ENCODE data around the gene LIFR. TPM values are rescaled to one million over a fixed set of nuclear protein-coding genes. Genes with fewer than 3 reads are reported as not detected.

The LIFR gene
- total and polyA plus RNA-seq, 4 donors, result 39.8 to 179 (median 94.9) TPM

- Histone ChIP-seq H3K4me1 (ENCODE audit: control insufficient read depth, insufficient read depth, low read length) (no peaks in the 10 kb centered on the region), H3K9me3 (ENCODE audit: control insufficient read depth, insufficient read depth, low read length) (no peaks in the 10 kb centered on the region), H3K4me3 (ENCODE audit: low read depth, low read length) (no peak overlapping the region), H3K36me3 (ENCODE audit: control insufficient read depth, insufficient read depth, low read length) (no peaks in the 10 kb centered on the region), H3K27ac (ENCODE audit: low read depth, low read length) (no peak overlapping the region), H3K27me3 (ENCODE audit: control insufficient read depth, insufficient read depth, low read length) (no peaks in the 10 kb centered on the region)
- no peak for DNase-seq (ENCODE audit: low read depth in 4 of 6, low spot score in 6 of 6)
- 92% methylated on average over 5 of the region's 8 CpGs for WGBS (ENCODE audit: insufficient coverage)
Observed at GRCh38 chr5:38598296-38598993, 42.0 kb upstream of the LIFR start.

- no peak for DNase-seq (ENCODE audit: low read depth in 4 of 6, low spot score in 6 of 6)
- H3K9me3 ChIP-seq (ENCODE audit: control insufficient read depth, insufficient read depth, low read length), result no peaks in the 10 kb centered on the region
- no peak overlapping the region for H3K27ac ChIP-seq (ENCODE audit: low read depth, low read length)
- no peaks in the 10 kb centered on the region for H3K36me3 ChIP-seq (ENCODE audit: control insufficient read depth, insufficient read depth, low read length)
- H3K4me3 ChIP-seq (ENCODE audit: low read depth, low read length), result no peak overlapping the region
- WGBS (ENCODE audit: insufficient coverage), result 60% methylated on average over 2 of the region's 2 CpGs
- H3K4me1 ChIP-seq (ENCODE audit: control insufficient read depth, insufficient read depth, low read length), result no peaks in the 10 kb centered on the region
- no peaks in the 10 kb centered on the region for H3K27me3 ChIP-seq (ENCODE audit: control insufficient read depth, insufficient read depth, low read length)
Observed at GRCh38 chr5:38596981-38597380, 40.5 kb upstream of the LIFR start.

GRCh38 chr5:38595132-38595745, 38.8 kb upstream of the LIFR start:
- Histone ChIP-seq H3K27ac (ENCODE audit: low read depth, low read length) (no peak overlapping the region), H3K4me1 (ENCODE audit: control insufficient read depth, insufficient read depth, low read length) (no peaks in the 10 kb centered on the region), H3K4me3 (ENCODE audit: low read depth, low read length) (no peak overlapping the region), H3K36me3 (ENCODE audit: control insufficient read depth, insufficient read depth, low read length) (no peaks in the 10 kb centered on the region), H3K27me3 (ENCODE audit: control insufficient read depth, insufficient read depth, low read length) (no peaks in the 10 kb centered on the region), H3K9me3 (ENCODE audit: control insufficient read depth, insufficient read depth, low read length) (no peaks in the 10 kb centered on the region)
- WGBS (ENCODE audit: insufficient coverage), result 90% methylated on average over 5 of the region's 5 CpGs
- DNase-seq (ENCODE audit: low read depth in 4 of 6, low spot score in 6 of 6), result no peak

GRCh38 chr5:38593959-38594358, 37.5 kb upstream of the LIFR start:
- DNase-seq (ENCODE audit: low read depth in 4 of 6, low spot score in 6 of 6), result no peak
- Histone ChIP-seq H3K9me3 (ENCODE audit: control insufficient read depth, insufficient read depth, low read length) (no peaks in the 10 kb centered on the region), H3K27ac (ENCODE audit: low read depth, low read length) (no peak overlapping the region), H3K27me3 (ENCODE audit: control insufficient read depth, insufficient read depth, low read length) (no peaks in the 10 kb centered on the region), H3K4me1 (ENCODE audit: control insufficient read depth, insufficient read depth, low read length) (no peaks in the 10 kb centered on the region), H3K4me3 (ENCODE audit: low read depth, low read length) (no peak overlapping the region), H3K36me3 (ENCODE audit: control insufficient read depth, insufficient read depth, low read length) (no peaks in the 10 kb centered on the region)
- WGBS (ENCODE audit: insufficient coverage), result 88% methylated on average over 6 of the region's 7 CpGs

GRCh38 chr5:38591523-38591849, 35.0 kb upstream of the LIFR start:
- DNase-seq (ENCODE audit: low read depth in 4 of 6, low spot score in 6 of 6), result no peak
- WGBS (ENCODE audit: insufficient coverage), result 86% methylated on average over 1 of the region's 2 CpGs
- Histone ChIP-seq H3K9me3 (ENCODE audit: control insufficient read depth, insufficient read depth, low read length) (no peaks in the 10 kb centered on the region), H3K4me1 (ENCODE audit: control insufficient read depth, insufficient read depth, low read length) (no peaks in the 10 kb centered on the region), H3K36me3 (ENCODE audit: control insufficient read depth, insufficient read depth, low read length) (no peaks in the 10 kb centered on the region), H3K27ac (ENCODE audit: low read depth, low read length) (no peak overlapping the region), H3K27me3 (ENCODE audit: control insufficient read depth, insufficient read depth, low read length) (no peaks in the 10 kb centered on the region), H3K4me3 (ENCODE audit: low read depth, low read length) (no peak overlapping the region)

GRCh38 chr5:38590838-38591522, 34.5 kb upstream of the LIFR start:
- Histone ChIP-seq H3K27me3 (ENCODE audit: control insufficient read depth, insufficient read depth, low read length) (no peaks in the 10 kb centered on the region), H3K27ac (ENCODE audit: low read depth, low read length) (no peak overlapping the region), H3K4me3 (ENCODE audit: low read depth, low read length) (no peak overlapping the region), H3K9me3 (ENCODE audit: control insufficient read depth, insufficient read depth, low read length) (no peaks in the 10 kb centered on the region), H3K4me1 (ENCODE audit: control insufficient read depth, insufficient read depth, low read length) (no peaks in the 10 kb centered on the region), H3K36me3 (ENCODE audit: control insufficient read depth, insufficient read depth, low read length) (no peaks in the 10 kb centered on the region)
- peak in 1 of 6 donors; percentile 9 for DNase-seq (ENCODE audit: low read depth in 4 of 6, low spot score in 6 of 6)
- WGBS (ENCODE audit: insufficient coverage), result no CpG with 5 or more reads among the region's 2 CpGs

- H3K27ac ChIP-seq (ENCODE audit: low read depth, low read length), result no peak overlapping the region
- H3K36me3 ChIP-seq (ENCODE audit: control insufficient read depth, insufficient read depth, low read length), result no peaks in the 10 kb centered on the region
- no peaks in the 10 kb centered on the region for H3K27me3 ChIP-seq (ENCODE audit: control insufficient read depth, insufficient read depth, low read length)
- H3K4me1 ChIP-seq (ENCODE audit: control insufficient read depth, insufficient read depth, low read length), result no peaks in the 10 kb centered on the region
- DNase-seq (ENCODE audit: low read depth in 4 of 6, low spot score in 6 of 6), result no peak
- H3K9me3 ChIP-seq (ENCODE audit: control insufficient read depth, insufficient read depth, low read length), result no peaks in the 10 kb centered on the region
- no CpG with 5 or more reads among the region's 4 CpGs for WGBS (ENCODE audit: insufficient coverage)
- no peak overlapping the region for H3K4me3 ChIP-seq (ENCODE audit: low read depth, low read length)
Observed at GRCh38 chr5:38589629-38590028, 33.2 kb upstream of the LIFR start.

- no peak for DNase-seq (ENCODE audit: low read depth in 4 of 6, low spot score in 6 of 6)
- Histone ChIP-seq H3K27me3 (ENCODE audit: control insufficient read depth, insufficient read depth, low read length) (no peaks in the 10 kb centered on the region), H3K27ac (ENCODE audit: low read depth, low read length) (no peak overlapping the region), H3K36me3 (ENCODE audit: control insufficient read depth, insufficient read depth, low read length) (no peaks in the 10 kb centered on the region), H3K4me3 (ENCODE audit: low read depth, low read length) (no peak overlapping the region), H3K4me1 (ENCODE audit: control insufficient read depth, insufficient read depth, low read length) (no peaks in the 10 kb centered on the region), H3K9me3 (ENCODE audit: control insufficient read depth, insufficient read depth, low read length) (no peaks in the 10 kb centered on the region)
- WGBS (ENCODE audit: insufficient coverage), result no CpG with 5 or more reads among the region's 6 CpGs
Observed at GRCh38 chr5:38585816-38586215, 29.4 kb upstream of the LIFR start.

GRCh38 chr5:38583500-38583899, 27.1 kb upstream of the LIFR start:
- WGBS (ENCODE audit: insufficient coverage), result no CpG with 5 or more reads among the region's 1 CpG
- DNase-seq (ENCODE audit: low read depth in 4 of 6, low spot score in 6 of 6), result no peak
- Histone ChIP-seq H3K4me3 (ENCODE audit: low read depth, low read length) (no peak overlapping the region), H3K4me1 (ENCODE audit: control insufficient read depth, insufficient read depth, low read length) (no peaks in the 10 kb centered on the region), H3K27ac (ENCODE audit: low read depth, low read length) (no peak overlapping the region), H3K36me3 (ENCODE audit: control insufficient read depth, insufficient read depth, low read length) (no peaks in the 10 kb centered on the region), H3K9me3 (ENCODE audit: control insufficient read depth, insufficient read depth, low read length) (no peaks in the 10 kb centered on the region), H3K27me3 (ENCODE audit: control insufficient read depth, insufficient read depth, low read length) (no peaks in the 10 kb centered on the region)

- Histone ChIP-seq H3K4me1 (ENCODE audit: control insufficient read depth, insufficient read depth, low read length) (no peaks in the 10 kb centered on the region), H3K4me3 (ENCODE audit: low read depth, low read length) (no peak overlapping the region), H3K36me3 (ENCODE audit: control insufficient read depth, insufficient read depth, low read length) (no peaks in the 10 kb centered on the region), H3K27me3 (ENCODE audit: control insufficient read depth, insufficient read depth, low read length) (no peaks in the 10 kb centered on the region), H3K9me3 (ENCODE audit: control insufficient read depth, insufficient read depth, low read length) (no peaks in the 10 kb centered on the region), H3K27ac (ENCODE audit: low read depth, low read length) (no peak overlapping the region)
- no peak for DNase-seq (ENCODE audit: low read depth in 4 of 6, low spot score in 6 of 6)
- WGBS (ENCODE audit: insufficient coverage), result no CpG with 5 or more reads among the region's 5 CpGs
Observed at GRCh38 chr5:38582975-38583319, 26.5 kb upstream of the LIFR start.
